HepG2 (cell line): ENCODE measurements around the gene VPS52. TPM values are rescaled to one million over a fixed set of nuclear protein-coding genes. Genes with fewer than 3 reads are reported as not detected.

Experiments
- CEBPZ ChIP-seq: IDR thresholded peaks from 2 replicates; pipeline ENCODE4 v1.6.1; 2012; ENCODE audit warnings: low read length, improper control_type of control experiment
- FOXM1 ChIP-seq: sonication (generic); formaldehyde crosslinking; IDR thresholded peaks from 2 replicates; pipeline ENCODE4 v1.5.0; 2020; ENCODE audit warnings: missing genetic modification reagents
- MXD4 ChIP-seq: IDR thresholded peaks from 2 replicates; pipeline ENCODE4 v1.6.1; 2016; ENCODE audit warnings: mild to moderate bottlenecking, missing biosample characterization, missing genetic modification reagents
- PHF21A ChIP-seq: sonication (generic); formaldehyde crosslinking; IDR thresholded peaks from 2 replicates; pipeline ENCODE4 v1.5.0; 2020; ENCODE audit warnings: mild to moderate bottlenecking, missing genetic modification reagents
- RAD21 ChIP-seq: fragments of 450-650 bp; formaldehyde crosslinking; IDR thresholded peaks from 2 replicates; pipeline ENCODE4 v1.5.0; 2020; ENCODE audit warnings: mild to moderate bottlenecking
- ZFP62 ChIP-seq: sonication (generic); formaldehyde crosslinking; IDR thresholded peaks from 2 replicates; pipeline ENCODE4 v1.4.0; 2020; ENCODE audit warnings: missing genetic modification reagents
- ZNF576 ChIP-seq: sonication (generic); formaldehyde crosslinking; IDR thresholded peaks from 2 replicates; pipeline ENCODE4 v1.4.0; 2020; ENCODE audit warnings: mild to moderate bottlenecking, missing genetic modification reagents
- ZNF790 ChIP-seq: sonication (generic); formaldehyde crosslinking; IDR thresholded peaks from 2 replicates; pipeline ENCODE4 v1.8.0; 2022; ENCODE audit warnings: missing genetic modification reagents, mild to moderate bottlenecking, borderline replicate concordance
- ZNF816 ChIP-seq: sonication (generic); formaldehyde crosslinking; IDR thresholded peaks from 2 replicates; pipeline ENCODE4 v1.8.0; 2022; ENCODE audit warnings: missing genetic modification reagents, mild to moderate bottlenecking, borderline replicate concordance
- polyA plus RNA-seq, 8 experiments: library from polyadenylated mRNA; depleted of rRNA in 3 of 8; stranded (reverse) in 7 of 8; unstranded in 1 of 8; fragments of >200 nt; fragmentation: Illumina TruSeq in 4 of 8; extraction: Trizol in 4 of 8; gene quantifications; 2 replicates each; pipeline versions ENCODE4 v1.2.1 to v1.2.3, GENCODE V29; 2011 to 2016; ENCODE audit warnings: low read depth in 4 of 8, missing spikeins in 1 of 8, mixed read lengths in 1 of 8; ENCODE audit not compliant: insufficient read depth in 1 of 8
- total RNA-seq, 5 experiments: library from RNA; depleted of rRNA; stranded (reverse); fragments of >200 nt; fragmentation: Illumina TruSeq; extraction: Trizol; gene quantifications; 2 replicates each; pipeline ENCODE4 v1.2.3, GENCODE V29; 2016; ENCODE audit warnings: low read depth in 1 of 5
- TF ChIP-seq, protein P1 (sequence below): sonication (generic); formaldehyde crosslinking; IDR thresholded peaks from 2 replicates; pipeline ENCODE4 v1.5.1; 2020; ENCODE audit warnings: mild to moderate bottlenecking, missing genetic modification reagents, moderate library complexity
- TF ChIP-seq, protein P2 (sequence below), 2 experiments: sonication (generic) in 1 of 2; formaldehyde crosslinking in 1 of 2; IDR thresholded peaks; 2 replicates each; pipeline versions ENCODE4 v1.4.0 to v1.6.1; 2018 to 2020; ENCODE audit warnings: missing genetic modification reagents in 2 of 2, borderline replicate concordance in 1 of 2, low read depth in 1 of 2, mild to moderate bottlenecking in 1 of 2, missing biosample characterization in 1 of 2
- TF ChIP-seq, protein P3 (sequence below): sonication (generic); formaldehyde crosslinking; IDR thresholded peaks from 2 replicates; pipeline ENCODE4 v1.5.0; 2020; ENCODE audit warnings: missing genetic modification reagents
- TF ChIP-seq, protein P4 (sequence below): sonication (generic); formaldehyde crosslinking; IDR thresholded peaks from 2 replicates; pipeline ENCODE4 v1.8.1; 2023; ENCODE audit warnings: mild to moderate bottlenecking, moderate library complexity, missing genetic modification reagents
- TF ChIP-seq, protein P5 (sequence below): sonication (generic); formaldehyde crosslinking; IDR thresholded peaks from 2 replicates; pipeline ENCODE4 v1.4.0; 2020; ENCODE audit warnings: missing genetic modification reagents, borderline replicate concordance

Gene VPS52
- total and polyA plus RNA-seq, 2 of the 13 experiments (the other 11 are each of a cell fraction or from before 2014, with no cell fraction given): 48.9 to 85.5 TPM

DNA sequence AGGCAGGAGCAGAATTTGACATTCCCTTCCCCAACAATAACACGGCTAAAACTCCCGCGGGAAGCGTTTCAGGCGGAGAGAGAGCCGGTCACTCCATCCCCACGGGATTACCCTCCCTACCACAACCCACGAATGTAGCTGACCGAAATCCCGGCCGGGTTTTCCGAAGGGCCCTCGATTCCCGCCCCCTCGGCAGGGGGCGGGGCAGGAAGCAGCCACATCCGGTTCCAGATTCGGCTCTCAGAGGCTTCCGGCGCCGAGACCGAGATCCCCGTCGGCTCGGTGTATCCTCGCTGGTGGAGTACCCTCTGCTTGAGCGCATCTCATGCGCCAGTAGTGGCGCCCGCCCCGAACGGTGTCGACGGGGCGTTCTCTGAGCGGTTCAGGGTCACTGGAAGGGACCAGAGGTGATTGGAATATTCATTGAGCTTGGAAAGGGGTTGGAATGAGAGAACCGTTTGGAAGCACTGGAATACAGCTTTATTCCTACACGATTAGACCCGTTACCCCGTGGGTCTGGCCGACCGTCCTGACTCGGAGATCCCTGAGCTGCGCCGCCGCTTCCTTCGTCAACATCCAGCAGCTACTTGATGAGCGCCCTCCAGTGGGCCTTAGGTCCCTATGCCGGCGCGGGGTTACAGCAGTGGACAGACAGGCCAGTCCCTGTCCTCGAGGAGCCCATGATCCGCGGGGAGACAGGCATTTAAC is 27.7 kb upstream of the VPS52 start (continued):
- TF ChIP-seq, protein P1, sequence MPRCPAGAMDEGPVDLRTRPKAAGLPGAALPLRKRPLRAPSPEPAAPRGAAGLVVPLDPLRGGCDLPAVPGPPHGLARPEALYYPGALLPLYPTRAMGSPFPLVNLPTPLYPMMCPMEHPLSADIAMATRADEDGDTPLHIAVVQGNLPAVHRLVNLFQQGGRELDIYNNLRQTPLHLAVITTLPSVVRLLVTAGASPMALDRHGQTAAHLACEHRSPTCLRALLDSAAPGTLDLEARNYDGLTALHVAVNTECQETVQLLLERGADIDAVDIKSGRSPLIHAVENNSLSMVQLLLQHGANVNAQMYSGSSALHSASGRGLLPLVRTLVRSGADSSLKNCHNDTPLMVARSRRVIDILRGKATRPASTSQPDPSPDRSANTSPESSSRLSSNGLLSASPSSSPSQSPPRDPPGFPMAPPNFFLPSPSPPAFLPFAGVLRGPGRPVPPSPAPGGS: peak; percentile 52; the same call in 1 of the 2 replicates
- TF ChIP-seq ZNF576 (CRISPR knock-in tag) (peak; percentile 87; the same call in 1 of the 2 replicates), PHF21A (CRISPR knock-in tag) (peak; percentile 79), FOXM1 (CRISPR knock-in tag) (no peak), MXD4 (CRISPR knock-in tag) (peak; percentile 80), RAD21 (peak; percentile 74), ZNF790 (CRISPR knock-in tag) (no peak; the same call in 1 of the 2 replicates), CEBPZ (no peak), ZFP62 (0 out of 2 replicates have a peak, but pooled peaks have one; percentile 52), ZNF816 (CRISPR knock-in tag) (peak; percentile 74; the same call in 1 of the 2 replicates)
- TF ChIP-seq, protein P2, sequence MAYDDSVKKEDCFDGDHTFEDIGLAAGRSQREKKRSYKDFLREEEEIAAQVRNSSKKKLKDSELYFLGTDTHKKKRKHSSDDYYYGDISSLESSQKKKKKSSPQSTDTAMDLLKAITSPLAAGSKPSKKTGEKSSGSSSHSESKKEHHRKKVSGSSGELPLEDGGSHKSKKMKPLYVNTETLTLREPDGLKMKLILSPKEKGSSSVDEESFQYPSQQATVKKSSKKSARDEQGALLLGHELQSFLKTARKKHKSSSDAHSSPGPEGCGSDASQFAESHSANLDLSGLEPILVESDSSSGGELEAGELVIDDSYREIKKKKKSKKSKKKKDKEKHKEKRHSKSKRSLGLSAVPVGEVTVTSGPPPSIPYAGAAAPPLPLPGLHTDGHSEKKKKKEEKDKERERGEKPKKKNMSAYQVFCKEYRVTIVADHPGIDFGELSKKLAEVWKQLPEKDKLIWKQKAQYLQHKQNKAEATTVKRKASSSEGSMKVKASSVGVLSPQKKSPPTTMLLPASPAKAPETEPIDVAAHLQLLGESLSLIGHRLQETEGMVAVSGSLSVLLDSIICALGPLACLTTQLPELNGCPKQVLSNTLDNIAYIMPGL (CRISPR knock-in tag; IDR thresholded peaks at IDR 0.05; ENCODE audit: borderline replicate concordance in 1 of 2, low read depth in 1 of 2): peak; percentile 99 to 100
- TF ChIP-seq, protein P3, sequence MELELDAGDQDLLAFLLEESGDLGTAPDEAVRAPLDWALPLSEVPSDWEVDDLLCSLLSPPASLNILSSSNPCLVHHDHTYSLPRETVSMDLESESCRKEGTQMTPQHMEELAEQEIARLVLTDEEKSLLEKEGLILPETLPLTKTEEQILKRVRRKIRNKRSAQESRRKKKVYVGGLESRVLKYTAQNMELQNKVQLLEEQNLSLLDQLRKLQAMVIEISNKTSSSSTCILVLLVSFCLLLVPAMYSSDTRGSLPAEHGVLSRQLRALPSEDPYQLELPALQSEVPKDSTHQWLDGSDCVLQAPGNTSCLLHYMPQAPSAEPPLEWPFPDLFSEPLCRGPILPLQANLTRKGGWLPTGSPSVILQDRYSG (CRISPR knock-in tag): 0 out of 2 replicates have a peak, but pooled peaks have one; percentile 61
- TF ChIP-seq, protein P4, sequence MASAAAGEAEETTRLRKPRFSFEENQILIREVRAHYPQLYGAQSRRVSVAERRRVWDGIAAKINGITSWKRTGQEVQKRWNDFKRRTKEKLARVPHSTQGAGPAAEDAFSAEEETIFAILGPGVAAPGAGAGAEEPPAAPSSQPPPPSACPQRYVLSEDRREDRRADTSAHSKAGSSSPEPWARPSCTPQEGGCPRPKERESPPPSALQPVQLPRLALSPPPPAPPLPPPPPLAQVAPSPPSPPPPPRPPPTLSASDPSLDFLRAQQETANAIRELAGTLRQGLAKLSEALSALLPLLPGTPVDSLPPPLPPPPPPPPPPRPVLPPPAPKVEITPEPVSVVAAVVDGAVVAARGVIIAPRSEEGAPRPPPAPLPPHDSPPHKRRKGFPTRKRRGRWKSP (CRISPR knock-in tag): peak; percentile 84
- TF ChIP-seq, protein P5, sequence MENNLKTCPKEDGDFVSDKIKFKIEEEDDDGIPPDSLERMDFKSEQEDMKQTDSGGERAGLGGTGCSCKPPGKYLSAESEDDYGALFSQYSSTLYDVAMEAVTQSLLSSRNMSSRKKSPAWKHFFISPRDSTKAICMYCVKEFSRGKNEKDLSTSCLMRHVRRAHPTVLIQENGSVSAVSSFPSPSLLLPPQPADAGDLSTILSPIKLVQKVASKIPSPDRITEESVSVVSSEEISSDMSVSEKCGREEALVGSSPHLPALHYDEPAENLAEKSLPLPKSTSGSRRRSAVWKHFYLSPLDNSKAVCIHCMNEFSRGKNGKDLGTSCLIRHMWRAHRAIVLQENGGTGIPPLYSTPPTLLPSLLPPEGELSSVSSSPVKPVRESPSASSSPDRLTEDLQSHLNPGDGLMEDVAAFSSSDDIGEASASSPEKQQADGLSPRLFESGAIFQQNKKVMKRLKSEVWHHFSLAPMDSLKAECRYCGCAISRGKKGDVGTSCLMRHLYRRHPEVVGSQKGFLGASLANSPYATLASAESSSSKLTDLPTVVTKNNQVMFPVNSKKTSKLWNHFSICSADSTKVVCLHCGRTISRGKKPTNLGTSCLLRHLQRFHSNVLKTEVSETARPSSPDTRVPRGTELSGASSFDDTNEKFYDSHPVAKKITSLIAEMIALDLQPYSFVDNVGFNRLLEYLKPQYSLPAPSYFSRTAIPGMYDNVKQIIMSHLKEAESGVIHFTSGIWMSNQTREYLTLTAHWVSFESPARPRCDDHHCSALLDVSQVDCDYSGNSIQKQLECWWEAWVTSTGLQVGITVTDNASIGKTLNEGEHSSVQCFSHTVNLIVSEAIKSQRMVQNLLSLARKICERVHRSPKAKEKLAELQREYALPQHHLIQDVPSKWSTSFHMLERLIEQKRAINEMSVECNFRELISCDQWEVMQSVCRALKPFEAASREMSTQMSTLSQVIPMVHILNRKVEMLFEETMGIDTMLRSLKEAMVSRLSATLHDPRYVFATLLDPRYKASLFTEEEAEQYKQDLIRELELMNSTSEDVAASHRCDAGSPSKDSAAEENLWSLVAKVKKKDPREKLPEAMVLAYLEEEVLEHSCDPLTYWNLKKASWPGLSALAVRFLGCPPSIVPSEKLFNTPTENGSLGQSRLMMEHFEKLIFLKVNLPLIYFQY (CRISPR knock-in tag): no peak; the same call in 1 of the 2 replicates
